HFF-Myc (cell line): ENCODE data around the gene ETV6.

Experiments
- DNase-seq: peaks from one replicate; pipeline ENCODE4 v3.0.0-alpha.2; 2011; ENCODE audit warnings: low read depth; ENCODE audit errors: extremely low read depth
- H3K4me3 ChIP-seq: replicated peaks from 2 replicates; pipeline ENCODE4 v1.5.1; 2011; ENCODE audit warnings: low read depth, mild to moderate bottlenecking, control low read depth, low read length
- TF ChIP-seq, protein P1 (sequence below): IDR thresholded peaks from 2 replicates; pipeline ENCODE4 v1.5.1; 2012; ENCODE audit warnings: mild to moderate bottlenecking, low read depth, low read length, control low read depth; ENCODE audit errors: missing control alignments

Gene ETV6

DNA sequence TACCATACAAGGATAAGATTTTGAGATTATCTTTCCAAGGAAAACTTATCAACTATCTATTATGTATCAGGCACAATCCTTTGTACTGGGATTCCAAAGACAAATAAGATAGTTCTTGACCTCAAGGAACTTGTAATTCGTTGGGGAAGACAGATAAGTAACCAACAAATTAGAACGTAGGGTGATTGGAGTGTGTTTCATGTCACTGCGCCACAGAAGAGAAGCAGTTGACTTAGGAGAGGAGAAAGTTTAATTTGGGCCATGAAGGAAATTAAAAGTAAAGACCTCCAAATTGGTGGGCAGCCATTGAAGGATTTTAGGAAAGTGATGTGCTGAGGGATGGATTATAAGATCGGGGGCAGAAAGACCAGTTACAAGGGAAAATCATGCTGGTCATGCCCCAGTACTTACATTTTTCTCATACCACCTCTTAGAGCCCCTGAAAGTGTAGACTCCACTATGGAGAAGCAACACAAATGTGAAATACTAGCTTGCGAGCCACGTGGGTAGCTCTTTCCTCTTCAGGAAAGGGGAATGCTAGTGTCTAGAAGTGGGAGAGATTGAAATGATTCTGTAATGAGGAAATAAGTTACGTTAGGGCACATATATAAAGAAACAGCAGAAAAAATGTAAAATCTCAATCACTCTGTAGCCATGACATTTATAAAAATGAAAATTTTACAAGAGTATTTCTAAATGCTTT is 148.7 kb downstream of the ETV6 start:
- no peak for DNase-seq
- no peak overlapping the region for H3K4me3 ChIP-seq
- TF ChIP-seq, protein P1, sequence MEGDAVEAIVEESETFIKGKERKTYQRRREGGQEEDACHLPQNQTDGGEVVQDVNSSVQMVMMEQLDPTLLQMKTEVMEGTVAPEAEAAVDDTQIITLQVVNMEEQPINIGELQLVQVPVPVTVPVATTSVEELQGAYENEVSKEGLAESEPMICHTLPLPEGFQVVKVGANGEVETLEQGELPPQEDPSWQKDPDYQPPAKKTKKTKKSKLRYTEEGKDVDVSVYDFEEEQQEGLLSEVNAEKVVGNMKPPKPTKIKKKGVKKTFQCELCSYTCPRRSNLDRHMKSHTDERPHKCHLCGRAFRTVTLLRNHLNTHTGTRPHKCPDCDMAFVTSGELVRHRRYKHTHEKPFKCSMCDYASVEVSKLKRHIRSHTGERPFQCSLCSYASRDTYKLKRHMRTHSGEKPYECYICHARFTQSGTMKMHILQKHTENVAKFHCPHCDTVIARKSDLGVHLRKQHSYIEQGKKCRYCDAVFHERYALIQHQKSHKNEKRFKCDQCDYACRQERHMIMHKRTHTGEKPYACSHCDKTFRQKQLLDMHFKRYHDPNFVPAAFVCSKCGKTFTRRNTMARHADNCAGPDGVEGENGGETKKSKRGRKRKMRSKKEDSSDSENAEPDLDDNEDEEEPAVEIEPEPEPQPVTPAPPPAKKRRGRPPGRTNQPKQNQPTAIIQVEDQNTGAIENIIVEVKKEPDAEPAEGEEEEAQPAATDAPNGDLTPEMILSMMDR, result no peak

DNA sequence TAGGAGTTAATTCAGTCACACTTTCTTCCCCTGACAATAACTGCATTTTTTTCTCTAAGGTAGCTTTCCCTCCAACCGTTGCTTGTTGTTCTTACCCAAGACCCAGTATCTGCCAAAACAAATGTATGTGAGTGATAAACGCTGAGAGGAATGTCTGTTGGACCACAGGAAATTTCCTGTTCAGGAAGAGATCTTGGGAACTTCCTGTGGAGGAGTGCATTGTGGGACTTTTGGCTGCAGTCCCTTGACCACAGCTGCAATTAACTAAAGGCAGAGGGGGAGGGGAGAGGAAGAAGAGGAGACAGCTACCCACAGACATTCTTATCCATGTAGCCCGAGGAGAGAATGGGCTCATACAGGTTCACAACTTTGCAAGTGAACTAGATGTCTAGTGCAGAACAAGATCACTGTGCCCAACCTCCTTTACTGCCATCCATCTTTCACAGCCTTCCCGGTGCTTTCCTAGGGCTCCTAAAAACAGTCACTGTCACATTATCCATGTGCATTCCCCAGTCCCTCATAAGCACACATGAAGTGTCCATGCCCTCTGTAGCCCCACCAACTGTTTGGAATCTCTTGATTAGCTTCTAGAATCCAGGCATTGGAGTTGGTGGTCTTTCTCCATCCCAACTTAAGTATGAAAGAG is 149.5 kb downstream of the ETV6 start:
- H3K4me3 ChIP-seq, result no peak overlapping the region
- DNase-seq, result peak; percentile 78
- TF ChIP-seq, protein P1, result no peak

DNA sequence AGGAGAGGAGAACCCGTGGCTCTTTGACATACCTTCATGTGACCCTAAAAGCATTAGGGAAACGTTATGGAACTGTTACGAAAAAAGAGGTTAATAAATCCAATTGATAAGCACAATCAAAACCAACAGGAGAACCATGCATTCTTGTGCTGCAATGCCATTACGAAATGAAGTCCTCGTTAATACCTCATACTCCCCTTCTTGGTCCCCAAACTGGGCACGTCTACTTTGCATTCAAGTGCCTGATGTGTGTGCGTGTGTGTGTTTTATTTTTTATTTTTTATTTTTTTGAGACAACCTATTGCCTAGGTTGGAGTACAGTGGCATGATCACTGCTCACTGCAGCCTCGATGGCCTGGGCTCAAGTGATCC is 150.0 kb downstream of the ETV6 start:
- no peak for DNase-seq
- TF ChIP-seq, protein P1, result no peak
- no peak overlapping the region for H3K4me3 ChIP-seq

DNA sequence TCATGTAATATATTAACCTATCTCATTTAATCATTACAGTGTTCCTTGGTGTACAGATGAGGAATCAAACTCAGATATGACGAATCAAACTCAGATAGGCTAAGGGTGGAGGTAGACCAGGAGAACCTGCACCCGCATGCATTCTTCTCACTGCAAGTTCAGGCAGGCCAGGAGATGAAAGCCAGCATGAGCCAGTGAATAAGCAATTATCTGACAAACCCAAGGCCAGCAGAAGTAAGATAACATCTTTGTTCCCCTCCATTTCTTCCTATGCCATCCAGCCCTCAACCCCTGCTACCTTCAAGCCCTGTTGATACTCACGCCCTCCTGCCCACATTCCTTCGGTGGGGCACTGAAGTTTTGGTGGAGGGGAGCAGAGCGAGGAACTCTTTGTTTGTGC is 152.2 kb downstream of the ETV6 start:
- TF ChIP-seq, protein P1, result no peak
- no peak overlapping the region for H3K4me3 ChIP-seq
- DNase-seq, result no peak

DNA sequence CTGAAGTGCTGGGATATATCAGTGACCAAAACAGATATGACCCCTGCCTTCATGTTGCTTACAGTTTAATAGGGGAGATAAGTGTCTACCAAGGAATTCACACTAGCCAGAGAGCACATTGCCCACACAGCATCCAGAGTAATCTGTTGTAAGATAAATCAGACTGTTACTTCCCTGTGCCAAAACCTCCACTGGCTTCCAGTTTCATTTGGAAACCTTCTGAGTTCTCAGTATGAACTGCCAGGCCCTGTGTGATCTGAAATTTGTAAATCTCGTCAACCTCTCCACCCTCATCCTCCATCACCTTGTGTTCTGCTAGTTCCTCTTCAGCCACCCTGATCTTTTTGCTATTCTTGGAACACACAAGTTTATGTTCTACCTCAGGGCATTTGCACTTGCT is 154.7 kb downstream of the ETV6 start:
- TF ChIP-seq, protein P1, result no peak
- DNase-seq, result no peak
- no peak overlapping the region for H3K4me3 ChIP-seq

DNA sequence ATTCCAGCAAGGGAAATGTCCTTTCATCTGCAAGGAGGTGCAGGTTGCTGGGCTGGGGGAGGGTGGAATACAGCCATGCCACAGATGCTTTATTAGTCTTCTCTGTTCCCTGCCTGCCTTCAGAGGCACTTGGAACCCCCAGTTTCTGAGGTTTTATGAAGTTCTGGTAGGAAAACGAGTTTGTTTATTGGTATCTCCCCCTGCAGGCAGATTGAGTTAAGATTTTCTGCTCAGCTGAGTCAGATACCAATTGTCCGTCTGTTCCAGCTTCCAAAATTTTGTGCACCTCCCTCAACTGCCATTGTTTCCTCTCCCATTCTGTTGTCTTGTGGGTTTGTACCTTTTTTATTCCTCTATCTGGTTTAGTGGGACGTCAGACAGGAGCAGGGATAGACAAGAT is 155.6 kb downstream of the ETV6 start:
- no peak overlapping the region for H3K4me3 ChIP-seq
- no peak for DNase-seq
- TF ChIP-seq, protein P1, result peak; percentile 14

DNA sequence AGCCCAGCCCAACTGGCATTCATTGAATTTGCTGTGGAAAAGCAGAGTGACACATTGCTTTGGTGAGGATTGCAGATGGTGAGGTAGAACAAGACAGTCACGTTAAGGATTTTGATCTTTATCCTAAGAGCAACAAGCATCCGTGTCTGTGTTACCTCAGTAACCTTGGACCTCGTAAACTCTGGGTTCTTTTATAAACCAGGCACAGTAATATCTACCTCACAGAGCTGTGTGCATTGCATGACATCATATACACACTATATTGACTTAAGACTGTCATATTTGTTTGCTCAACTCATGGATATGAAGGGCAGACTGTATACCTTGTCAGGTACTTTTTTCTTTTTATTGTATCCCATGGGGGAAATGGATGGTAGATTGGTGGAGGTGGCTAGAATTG is 156.2 kb downstream of the ETV6 start:
- TF ChIP-seq, protein P1, result no peak
- no peak for DNase-seq
- no peak overlapping the region for H3K4me3 ChIP-seq
